Mammary epithelial cell (primary cell): ENCODE measurements around the gene DNAH7.

Experiments used
- EZH2 ChIP-seq: IDR thresholded peaks from 2 replicates; pipeline ENCODE4 v1.6.1; 2012; ENCODE audit warnings: low read length, inconsistent platforms, borderline replicate concordance
- TF ChIP-seq, protein P1 (sequence below), 2 donors: IDR thresholded peaks in 1 of 2; conservative IDR thresholded peaks in 1 of 2; 2 replicates each; pipeline ENCODE4 v1.5.1; 2011 to 2012; ENCODE audit warnings: inconsistent platforms in 2 of 2, low read length in 2 of 2, mild to moderate bottlenecking in 2 of 2, control low read depth in 1 of 2, low read depth in 1 of 2; ENCODE audit not compliant: insufficient read depth in 1 of 2; ENCODE audit errors: extremely low read depth in 1 of 2

DNA sequence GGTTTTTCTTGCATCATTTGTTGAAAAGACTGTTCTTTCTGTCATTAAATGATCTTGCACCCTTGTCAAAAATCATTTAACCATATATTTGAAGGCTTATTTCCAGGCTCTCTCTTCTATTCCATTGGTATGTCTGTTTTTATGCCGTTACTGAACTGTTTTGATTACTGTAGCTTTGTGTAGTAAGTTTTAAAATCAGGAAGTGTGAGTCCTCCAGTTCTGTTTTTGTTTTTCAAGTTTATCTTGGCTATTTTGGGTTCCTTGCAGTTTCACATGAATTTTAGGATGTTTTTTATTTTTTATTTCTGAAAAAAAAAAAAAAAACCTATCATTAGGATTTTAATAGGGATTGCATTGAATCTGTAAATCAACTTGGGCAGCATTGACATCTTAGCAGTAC is 372.6 kb downstream of the DNAH7 start:
- TF ChIP-seq, protein P1, sequence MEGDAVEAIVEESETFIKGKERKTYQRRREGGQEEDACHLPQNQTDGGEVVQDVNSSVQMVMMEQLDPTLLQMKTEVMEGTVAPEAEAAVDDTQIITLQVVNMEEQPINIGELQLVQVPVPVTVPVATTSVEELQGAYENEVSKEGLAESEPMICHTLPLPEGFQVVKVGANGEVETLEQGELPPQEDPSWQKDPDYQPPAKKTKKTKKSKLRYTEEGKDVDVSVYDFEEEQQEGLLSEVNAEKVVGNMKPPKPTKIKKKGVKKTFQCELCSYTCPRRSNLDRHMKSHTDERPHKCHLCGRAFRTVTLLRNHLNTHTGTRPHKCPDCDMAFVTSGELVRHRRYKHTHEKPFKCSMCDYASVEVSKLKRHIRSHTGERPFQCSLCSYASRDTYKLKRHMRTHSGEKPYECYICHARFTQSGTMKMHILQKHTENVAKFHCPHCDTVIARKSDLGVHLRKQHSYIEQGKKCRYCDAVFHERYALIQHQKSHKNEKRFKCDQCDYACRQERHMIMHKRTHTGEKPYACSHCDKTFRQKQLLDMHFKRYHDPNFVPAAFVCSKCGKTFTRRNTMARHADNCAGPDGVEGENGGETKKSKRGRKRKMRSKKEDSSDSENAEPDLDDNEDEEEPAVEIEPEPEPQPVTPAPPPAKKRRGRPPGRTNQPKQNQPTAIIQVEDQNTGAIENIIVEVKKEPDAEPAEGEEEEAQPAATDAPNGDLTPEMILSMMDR (conservative IDR thresholded peaks at IDR 0.05 in 1 of 2, IDR thresholded peaks at IDR 0.05 in 1 of 2; ENCODE audit: extremely low read depth in 1 of 2, insufficient read depth in 1 of 2, low read depth in 1 of 2, low read length in 2 of 2), result no peak
- TF ChIP-seq EZH2, result no peak
